Endothelial cell of umbilical vein (primary cell): ENCODE data around the gene UAP1L1. TPM values are rescaled to one million over a fixed set of nuclear protein-coding genes. Genes with fewer than 3 reads are reported as not detected.
"Not testable (repeated sequence)": the region's sequence is repeated elsewhere in the genome, so short reads cannot be mapped to it uniquely, and the experiment has no call there.

Experiments used
- BruUV-seq: library from RNA; stranded (reverse); fragments of 400-500 nt; replicated peaks from 2 replicates; lab custom pipeline; 2021; lab: Mats Ljungman, UMichigan
- CTCF ChIA-PET: fragments of 300-600, 350-600 bp; sonication (Branson Sonifier 250); formaldehyde crosslinking; loops from one replicate; lab custom pipeline; 2021; ENCODE audit warnings: antibody characterized with exemption, inconsistent platforms; lab: Charles Lee
- POLR2A ChIA-PET: fragments of 300-600, 350-600 bp; sonication (Branson Sonifier 250); formaldehyde crosslinking; loops from one replicate; lab custom pipeline; 2021; ENCODE audit warnings: antibody characterized with exemption, inconsistent platforms; lab: Charles Lee
- DNase-seq: peaks from one replicate; pipeline ENCODE4 v3.0.0-alpha.2; 2011; ENCODE audit warnings: low read depth, low spot score
- FAIRE-seq: peaks from 2 replicates; lab custom pipeline; 2011; peaks lifted over from hg19 to GRCh38; lab: Jason Lieb, UNC
- H2AFZ ChIP-seq: 2 replicates; pipeline ENCODE4 v1.6.0; 2012; ENCODE audit warnings: low read depth, low read length, control low read depth, inconsistent platforms
- H3K27ac ChIP-seq: 2 replicates; pipeline ENCODE4 v1.5.1; 2011; ENCODE audit warnings: low read depth, mild to moderate bottlenecking, control low read depth, low read length, moderate library complexity; ENCODE audit not compliant: insufficient read depth
- H3K27me3 ChIP-seq, 2 experiments: 2 replicates each; pipeline versions ENCODE4 v1.6.0 to v1.6.1; 2011; ENCODE audit warnings: low read length in 2 of 2, mixed read lengths in 1 of 2; ENCODE audit not compliant: control insufficient read depth in 2 of 2, insufficient read depth in 2 of 2
- H3K36me3 ChIP-seq, 2 experiments: 2 replicates in 1 of 2; 3 replicates in 1 of 2; pipeline ENCODE4 v1.5.1; 2011; ENCODE audit warnings: low read length in 2 of 2, mild to moderate bottlenecking in 1 of 2, moderate library complexity in 1 of 2; ENCODE audit not compliant: control insufficient read depth in 2 of 2, insufficient read depth in 2 of 2; ENCODE audit errors: extremely low read depth in 1 of 2
- H3K4me1 ChIP-seq: 3 replicates; pipeline ENCODE4 v1.5.1; 2011; ENCODE audit warnings: mild to moderate bottlenecking, low read length; ENCODE audit not compliant: control insufficient read depth, insufficient read depth; ENCODE audit errors: extremely low read depth
- H3K4me2 ChIP-seq: 2 replicates; pipeline ENCODE4 v1.6.1; 2011; ENCODE audit warnings: low read length, control low read depth, mixed read lengths; ENCODE audit not compliant: insufficient read depth
- H3K4me3 ChIP-seq, 3 experiments: fragments of 200-600 bp in 1 of 3; sonication (generic), shearing (Covaris generic) in 1 of 3; replicated peaks in 1 of 3; 2 replicates each; pipeline ENCODE4 v1.5.1; 2011 to 2016; ENCODE audit warnings: control low read depth in 3 of 3, low read length in 3 of 3, mild to moderate bottlenecking in 2 of 3, inconsistent platforms in 1 of 3, low read depth in 1 of 3, moderate library complexity in 1 of 3; ENCODE audit not compliant: insufficient read depth in 1 of 3
- H3K79me2 ChIP-seq: 2 replicates; pipeline ENCODE4 v1.6.0; 2012; ENCODE audit warnings: low read length, inconsistent platforms; ENCODE audit not compliant: control insufficient read depth, insufficient read depth
- H3K9ac ChIP-seq: replicated peaks from 2 replicates; pipeline ENCODE3; 2011; ENCODE audit warnings: low read length, control low read depth; ENCODE audit not compliant: insufficient read depth; ENCODE audit errors: extremely low read depth
- H3K9me1 ChIP-seq: replicated peaks from 3 replicates; pipeline ENCODE4 v1.6.0; 2011; ENCODE audit warnings: mild to moderate bottlenecking, low read length; ENCODE audit not compliant: control insufficient read depth, insufficient read depth; ENCODE audit errors: extremely low read depth
- H3K9me3 ChIP-seq: replicated peaks from 2 replicates; pipeline ENCODE4 v1.5.1; 2012; ENCODE audit warnings: low read length, inconsistent platforms; ENCODE audit not compliant: control insufficient read depth, insufficient read depth
- H4K20me1 ChIP-seq: replicated peaks from 2 replicates; pipeline ENCODE3; 2011; ENCODE audit warnings: mild to moderate bottlenecking, low read length; ENCODE audit not compliant: control insufficient read depth, insufficient read depth; ENCODE audit errors: extremely low read depth
- CTCF ChIP-seq, 2 donors: IDR thresholded peaks; 1 replicate in 1 of 2; 2 replicates in 1 of 2; pipeline ENCODE4 v1.5.1; 2011; ENCODE audit warnings: low read length in 2 of 2, mild to moderate bottlenecking in 2 of 2, moderate library complexity in 2 of 2, control low read depth in 1 of 2, inconsistent platforms in 1 of 2, low read depth in 1 of 2; ENCODE audit not compliant: insufficient read depth in 1 of 2; ENCODE audit errors: extremely low read depth in 1 of 2
- EZH2 ChIP-seq: IDR thresholded peaks from 2 replicates; pipeline ENCODE4 v1.6.1; 2012; ENCODE audit warnings: borderline replicate concordance, low read depth, mild to moderate bottlenecking, moderate library complexity, low read length, inconsistent platforms; ENCODE audit not compliant: severe bottlenecking
- FOS ChIP-seq: IDR thresholded peaks from 2 replicates; pipeline ENCODE4 v1.6.1; 2011; ENCODE audit warnings: mild to moderate bottlenecking, low read length, moderate library complexity, borderline replicate concordance; ENCODE audit not compliant: insufficient read depth
- GATA2 ChIP-seq: IDR thresholded peaks from 2 replicates; pipeline ENCODE4 v1.7.0; 2011; ENCODE audit warnings: low read depth, mild to moderate bottlenecking, moderate library complexity, mixed read lengths, low read length; ENCODE audit not compliant: insufficient read length, insufficient read depth
- JUN ChIP-seq: IDR thresholded peaks from 2 replicates; pipeline ENCODE4 v1.6.1; 2011; ENCODE audit warnings: borderline replicate concordance, low read depth; ENCODE audit not compliant: insufficient read length, insufficient read depth
- MYC ChIP-seq: IDR thresholded peaks from one replicate; pipeline ENCODE4 v1.6.1; 2011; ENCODE audit warnings: mild to moderate bottlenecking, low read depth, low read length
- POLR2A ChIP-seq: IDR thresholded peaks from 2 replicates; pipeline ENCODE4 v1.6.1; 2012; ENCODE audit warnings: low read depth, mild to moderate bottlenecking, control low read depth, low read length
- POLR2AphosphoS5 ChIP-seq: IDR thresholded peaks from 2 replicates; pipeline ENCODE4 v1.6.1; 2012; ENCODE audit warnings: low read depth, mild to moderate bottlenecking, control low read depth, low read length, moderate library complexity; ENCODE audit not compliant: insufficient read depth
- dilution Hi-C: fragments of 300-500 bp; cut with MboI; formaldehyde crosslinking; loops from one replicate; pipeline ENCODE4 v1.15.0; 2019; ENCODE audit warnings: low sequenced_read_pairs; ENCODE audit not compliant: extremely low pct_ligation_motif_present
- intact Hi-C: fragments of 100-400 bp; cut with micrococcal nuclease; formaldehyde crosslinking; loops from one replicate; pipeline ENCODE4 v1.10.0; 2022
- polyA plus RNA-seq, 4 experiments: library from polyadenylated mRNA; depleted of rRNA in 3 of 4; stranded (reverse) in 3 of 4; unstranded in 1 of 4; fragments of >200 nt; gene quantifications; 2 replicates each; pipeline versions ENCODE4 v1.2.1 to v1.2.3, GENCODE V29; 2011 to 2012; ENCODE audit warnings: missing spikeins in 1 of 4
- total RNA-seq: library from RNA; stranded (reverse); gene quantifications from 2 replicates; pipeline ENCODE4 v1.2.3, GENCODE V29; 2021
- TF ChIP-seq, protein P1 (sequence below): IDR thresholded peaks from 2 replicates; pipeline ENCODE4 v1.6.1; 2011; ENCODE audit not compliant: insufficient read depth, insufficient read length

UAP1L1 gene
- total and polyA plus RNA-seq, 2 donors (not counting 3 experiments of a cell fraction or from before 2014, with no cell fraction given) = 26.0 to 41.7 TPM

DNA sequence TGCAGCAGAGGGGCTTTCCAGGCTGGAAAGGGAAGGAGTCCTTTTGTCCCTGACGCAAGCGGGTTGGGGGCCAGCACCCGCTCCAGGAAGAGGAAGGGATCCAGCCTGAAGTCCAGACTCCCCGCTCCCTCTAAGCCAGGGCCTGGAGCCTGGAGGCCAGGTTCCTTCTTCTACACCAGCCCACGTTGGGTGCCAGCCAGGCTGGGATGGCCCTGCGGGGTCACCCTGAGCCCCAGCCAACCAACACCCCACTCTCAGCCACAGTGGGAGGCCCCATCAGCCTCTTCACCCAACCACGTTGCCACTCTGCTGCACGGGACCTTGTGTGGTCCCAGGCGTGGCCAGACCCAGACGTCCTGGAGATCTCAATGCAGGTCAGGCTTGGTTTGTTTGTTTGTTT, 44.5 kb upstream of the UAP1L1 start:
- Histone ChIP-seq H3K4me3 (no peak overlapping the region), H3K4me1 (peaks cover 8% of the 10 kb centered on the region), H4K20me1 (no peaks in the 10 kb centered on the region), H3K27ac (no peak overlapping the region), H2AFZ (no peak overlapping the region), H3K9me3 (no peaks in the 10 kb centered on the region), H3K36me3 (no peaks in the 10 kb centered on the region), H3K4me2 (no peak overlapping the region), H3K79me2 (no peaks in the 10 kb centered on the region), H3K9me1 (no peaks in the 10 kb centered on the region), H3K9ac (no peak overlapping the region), H3K27me3 (no peaks in the 10 kb centered on the region)
- no TSS peak for BruUV-seq
- dilution Hi-C loops (no loop called here), intact Hi-C loops (no loop called here)
- CTCF ChIA-PET = no interaction called here
- DNase-seq (no peak), FAIRE-seq (no peak)
- TF ChIP-seq FOS = no peak
- TF ChIP-seq POLR2A = no peak
- TF ChIP-seq POLR2AphosphoS5 = no peak
- TF ChIP-seq CTCF (IDR thresholded peaks at IDR 0.05; ENCODE audit: extremely low read depth in 1 of 2, insufficient read depth in 1 of 2, low read depth in 1 of 2, low read length in 2 of 2) = no peak
- TF ChIP-seq EZH2 = no peak
- no peak for TF ChIP-seq JUN
- TF ChIP-seq MYC = no peak
- TF ChIP-seq, protein P1, sequence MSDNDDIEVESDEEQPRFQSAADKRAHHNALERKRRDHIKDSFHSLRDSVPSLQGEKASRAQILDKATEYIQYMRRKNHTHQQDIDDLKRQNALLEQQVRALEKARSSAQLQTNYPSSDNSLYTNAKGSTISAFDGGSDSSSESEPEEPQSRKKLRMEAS = no peak
- TF ChIP-seq GATA2 = no peak
- POLR2A ChIA-PET = no interaction called here

DNA sequence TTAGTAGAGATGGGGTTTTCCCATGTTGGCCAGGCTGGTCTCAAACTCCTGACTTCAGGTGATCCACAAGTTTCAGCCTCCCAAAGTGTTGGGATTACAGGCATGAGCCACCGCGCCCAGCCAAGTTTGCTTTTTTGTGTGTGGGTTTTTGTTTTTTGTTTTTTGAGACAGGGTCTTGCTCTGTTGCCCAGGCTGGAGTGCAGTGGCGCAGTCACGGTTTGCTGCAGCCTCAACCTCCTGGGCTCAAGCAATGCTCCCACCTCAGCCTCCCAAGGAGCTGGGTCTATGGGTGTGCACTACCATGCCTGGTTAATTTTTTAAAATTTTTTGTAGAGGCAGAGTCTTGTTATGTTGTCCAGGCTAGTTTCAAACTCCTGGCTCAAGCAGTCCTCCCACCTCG, 43.8 kb upstream of the UAP1L1 start:
- H3K79me2 ChIP-seq, H3K4me2 ChIP-seq, H2AFZ ChIP-seq, BruUV-seq, H3K36me3 ChIP-seq, H3K27me3 ChIP-seq, H3K9me1 ChIP-seq, H4K20me1 ChIP-seq, H3K27ac ChIP-seq, H3K4me1 ChIP-seq, intact Hi-C loops, DNase-seq, H3K9ac ChIP-seq, H3K4me3 ChIP-seq, FAIRE-seq, H3K9me3 ChIP-seq, POLR2A ChIA-PET, dilution Hi-C loops: not testable (repeated sequence)
- CTCF ChIA-PET = interaction anchor here (4.3 kb wide), 1 partner anchor 86 kb away, joined by 111 read pairs; no protein-coding TSS in a partner anchor
